ENCODE measurements around the gene PRR29.
"Not testable (repeated sequence)": the region's sequence is repeated elsewhere in the genome, so short reads cannot be mapped to it uniquely, and the experiment has no call there.

PRR29 gene

DNA sequence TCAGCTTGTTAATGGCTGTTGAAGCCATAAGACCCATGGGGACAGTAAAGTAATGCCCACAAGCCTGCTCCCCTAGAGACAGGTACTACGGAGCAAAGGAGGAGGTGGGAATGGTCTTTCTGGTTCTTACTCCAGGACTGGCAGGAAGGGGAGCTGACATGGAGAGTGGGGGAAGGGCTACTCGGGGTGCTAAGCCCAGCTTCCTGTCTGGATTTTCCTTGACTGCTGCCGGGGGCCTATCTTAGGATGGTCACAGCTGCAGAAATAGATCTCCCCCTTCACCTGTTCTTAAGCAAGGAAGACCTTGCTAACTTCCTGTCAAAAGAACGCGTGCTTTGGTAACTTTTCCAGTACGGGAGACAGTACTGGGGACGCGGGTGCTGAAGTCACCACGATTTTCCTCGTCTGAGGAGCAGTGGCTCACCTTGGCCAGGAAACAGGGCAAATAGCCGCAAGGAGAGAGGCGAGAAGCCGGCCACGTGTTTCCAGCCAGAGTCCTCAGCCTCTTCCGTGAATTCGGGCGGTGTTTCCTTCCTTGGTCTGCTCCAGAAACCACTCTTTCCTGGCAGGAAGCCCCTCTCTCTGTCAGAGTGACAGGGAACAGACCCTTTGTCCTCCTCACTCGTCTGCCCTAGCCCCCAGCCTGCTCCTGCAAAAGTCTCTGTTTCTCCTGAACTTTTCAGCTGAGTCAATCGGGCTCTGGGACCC lies 656 bp upstream of the PRR29 start:
- no peak for DNase-seq (ENCODE audit: low read depth)

DNA sequence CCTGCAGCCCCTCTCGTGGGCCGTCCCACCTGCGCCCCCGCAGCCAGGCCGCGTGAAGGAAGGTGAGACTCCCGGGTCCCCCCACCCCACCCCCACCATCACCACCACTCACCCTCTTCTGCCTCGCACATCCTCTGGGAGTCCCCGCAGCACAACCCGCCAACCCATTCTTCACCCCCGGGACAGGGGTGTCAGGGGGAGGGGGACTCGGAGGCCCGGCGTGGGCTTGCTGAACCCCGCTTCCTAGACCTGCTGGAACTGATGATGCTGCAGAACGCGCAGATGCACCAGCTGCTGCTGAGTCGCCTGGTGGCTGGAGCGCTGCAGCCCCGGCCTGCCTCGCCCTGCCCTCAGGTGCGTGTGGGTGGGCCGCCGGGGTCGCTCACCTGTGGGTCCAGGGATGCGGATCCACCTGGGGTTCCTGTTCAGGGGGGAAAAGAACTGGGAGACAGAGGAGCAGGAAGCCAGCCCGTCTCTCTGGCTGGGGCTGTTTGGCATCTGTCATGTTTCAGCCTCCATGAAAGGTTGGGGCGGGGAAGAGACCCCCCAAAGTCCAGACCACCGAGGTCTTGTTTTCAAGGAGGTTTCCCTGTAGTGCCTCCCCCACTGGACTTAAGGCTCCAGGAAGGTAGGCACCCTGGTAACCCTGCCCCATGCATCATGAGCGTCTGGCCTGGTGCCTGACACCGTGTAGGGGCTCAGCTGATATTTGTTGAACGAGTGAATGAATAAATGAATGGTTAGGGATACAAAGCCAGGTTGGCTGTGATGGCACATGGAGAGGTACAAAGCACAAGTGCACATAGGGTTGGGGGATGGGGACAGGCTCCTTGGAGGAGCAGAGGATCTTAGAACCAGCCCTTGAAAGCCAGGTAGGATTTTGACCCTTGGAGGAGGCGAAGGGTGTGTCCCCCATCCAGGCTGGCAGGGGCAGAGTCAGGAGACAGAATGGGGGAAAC lies 849 bp downstream of the PRR29 start:
- no peak for DNase-seq (ENCODE audit: low read depth)

DNA sequence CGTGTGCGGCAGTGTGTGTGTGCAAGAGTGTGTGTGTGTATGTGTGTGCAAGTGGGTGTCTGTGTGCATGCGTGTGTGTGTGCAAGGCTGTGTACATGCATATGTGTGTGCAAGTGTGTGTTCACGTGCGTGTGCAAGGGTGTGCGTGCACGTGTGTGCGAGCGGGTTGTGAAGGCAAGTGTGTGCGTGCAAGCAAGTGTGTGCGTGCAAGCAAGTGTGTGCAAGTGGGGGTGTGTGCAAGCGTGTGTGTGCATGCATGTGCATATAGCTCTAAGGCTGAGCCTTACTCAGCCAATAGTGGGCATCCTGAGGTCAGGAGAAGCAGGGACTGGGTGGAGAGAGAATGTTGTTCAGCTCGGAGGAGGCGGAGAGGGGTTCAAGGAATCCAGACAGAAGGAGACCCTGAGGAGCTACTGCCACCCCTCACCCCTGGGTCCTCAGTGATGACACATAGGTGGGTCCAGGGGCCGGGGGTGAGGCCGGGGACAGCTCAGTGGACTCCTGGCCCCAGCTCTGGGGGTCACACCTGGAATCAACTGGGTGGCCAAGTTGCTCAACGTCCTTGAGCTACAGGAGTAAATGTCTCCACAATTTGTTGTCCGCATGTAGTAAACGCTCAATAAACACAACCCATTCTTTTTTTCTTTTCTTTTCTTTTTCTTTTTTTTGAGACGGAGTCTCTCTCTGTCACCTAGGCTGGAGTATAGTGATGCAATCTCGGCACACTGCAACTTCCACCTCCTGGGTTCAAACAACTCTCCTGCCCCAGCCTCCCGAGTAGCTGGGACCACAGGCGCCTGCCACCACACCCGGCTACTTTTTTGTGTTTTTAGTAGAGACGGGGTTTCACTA lies 1.8 kb downstream of the PRR29 start:
- no peak for DNase-seq (ENCODE audit: low read depth)

DNA sequence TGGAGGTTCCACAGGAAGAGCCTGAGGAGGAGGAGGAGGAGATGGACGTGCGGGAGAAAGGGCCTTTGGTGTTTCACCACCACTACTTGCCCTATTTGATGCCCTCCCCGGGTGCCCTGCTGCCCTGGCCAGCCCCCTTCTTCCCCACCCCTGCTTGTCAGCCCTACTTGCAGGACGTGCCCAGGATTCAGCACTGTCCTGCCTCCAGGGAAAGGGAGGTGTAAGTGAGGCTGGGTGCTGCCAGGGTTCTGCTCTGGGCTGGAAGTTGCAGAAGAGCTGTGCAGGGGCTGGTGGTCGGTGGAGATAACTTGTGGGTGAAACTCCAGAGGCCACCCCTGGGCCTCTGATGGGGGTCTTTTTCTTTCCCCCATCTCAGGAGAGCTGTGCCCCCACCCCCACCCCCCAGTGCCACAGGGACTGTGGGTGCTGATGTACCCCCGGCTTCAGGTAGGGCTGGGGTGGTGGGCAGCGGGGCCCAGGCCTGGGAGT lies 3.0 kb downstream of the PRR29 start:
- no peak for DNase-seq (ENCODE audit: low read depth)

DNA sequence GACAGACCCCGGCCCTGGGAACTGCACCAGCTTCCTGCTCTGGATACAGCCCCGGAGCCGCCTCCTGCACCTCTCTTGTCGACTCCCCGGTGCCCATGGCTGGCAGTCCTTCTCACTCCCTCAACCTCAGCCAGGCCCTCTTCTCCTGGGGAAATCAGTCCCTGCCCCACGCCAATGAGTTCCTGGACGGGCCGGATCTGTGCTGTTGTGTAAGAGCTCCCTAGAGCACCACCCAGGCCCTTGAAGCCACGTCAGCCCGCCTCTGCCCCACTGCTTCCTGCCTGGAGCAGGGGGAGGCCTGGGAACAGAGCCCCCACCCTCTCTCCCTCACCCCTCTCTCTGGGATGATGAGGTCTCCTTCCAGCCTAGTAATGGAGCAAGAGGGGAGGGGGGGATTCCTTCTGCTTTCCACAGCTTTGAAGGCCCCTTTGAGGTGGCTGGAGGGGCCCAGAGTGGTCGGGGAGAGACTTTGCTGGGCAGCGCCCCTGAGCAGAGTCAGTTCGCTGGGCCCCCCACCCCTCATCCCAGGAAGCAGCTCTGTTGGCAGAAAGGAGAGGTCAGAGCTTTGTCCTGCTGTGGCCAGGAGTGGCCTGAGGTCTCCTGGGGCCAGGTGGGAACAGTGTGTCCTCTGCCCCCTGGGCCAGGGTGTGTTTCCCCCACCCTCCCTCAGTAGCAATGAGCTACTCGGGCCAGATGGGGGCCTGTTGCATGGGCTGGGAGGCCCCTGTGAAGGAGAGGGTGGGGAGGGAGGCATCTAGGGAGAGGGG lies 3.8 kb downstream of the PRR29 start:
- DNase-seq (ENCODE audit: low read depth): no peak

DNA sequence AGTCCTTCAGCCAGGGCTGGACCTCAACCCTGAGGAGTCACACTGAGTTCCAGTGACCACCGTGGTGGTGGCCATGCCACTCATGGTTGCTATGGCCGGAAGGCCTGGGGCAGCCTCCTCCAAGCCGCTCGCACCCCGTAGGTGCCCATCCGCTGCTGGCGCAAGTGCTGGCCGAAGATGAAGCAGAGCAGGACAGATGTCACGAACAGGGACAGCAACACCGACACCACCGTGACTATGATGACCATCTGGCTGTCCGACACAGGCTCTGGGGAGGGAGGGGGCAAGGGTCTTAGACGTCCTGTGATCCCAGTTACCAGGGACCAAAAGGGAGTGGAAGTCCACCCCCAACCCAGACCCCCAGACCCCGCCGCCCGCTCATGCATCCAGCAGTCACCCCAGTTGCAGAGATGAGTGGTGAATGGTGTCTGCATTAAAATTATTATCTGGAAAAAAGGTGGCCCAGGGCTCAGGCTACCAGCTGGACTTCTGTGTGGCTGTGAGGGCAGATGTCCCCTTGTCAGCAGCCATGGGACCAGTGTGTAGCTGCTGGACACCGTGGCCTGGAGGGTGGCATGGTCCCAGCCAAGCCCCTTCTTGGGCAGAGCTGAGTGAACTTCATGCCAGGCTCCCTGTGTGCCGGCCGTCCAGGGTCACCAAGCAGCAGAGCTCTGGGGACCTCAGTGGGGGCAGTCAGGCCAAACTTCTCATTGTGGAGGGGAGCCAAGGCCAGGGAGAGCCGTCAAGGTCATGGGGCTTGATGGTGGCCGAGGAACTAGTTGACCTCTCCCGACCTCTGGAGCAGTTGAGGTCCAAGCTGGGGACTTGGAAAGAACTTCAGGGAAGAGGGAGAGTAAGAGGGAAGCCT lies 4.7 kb downstream of the PRR29 start:
- DNase-seq (ENCODE audit: low read depth): no peak

DNA sequence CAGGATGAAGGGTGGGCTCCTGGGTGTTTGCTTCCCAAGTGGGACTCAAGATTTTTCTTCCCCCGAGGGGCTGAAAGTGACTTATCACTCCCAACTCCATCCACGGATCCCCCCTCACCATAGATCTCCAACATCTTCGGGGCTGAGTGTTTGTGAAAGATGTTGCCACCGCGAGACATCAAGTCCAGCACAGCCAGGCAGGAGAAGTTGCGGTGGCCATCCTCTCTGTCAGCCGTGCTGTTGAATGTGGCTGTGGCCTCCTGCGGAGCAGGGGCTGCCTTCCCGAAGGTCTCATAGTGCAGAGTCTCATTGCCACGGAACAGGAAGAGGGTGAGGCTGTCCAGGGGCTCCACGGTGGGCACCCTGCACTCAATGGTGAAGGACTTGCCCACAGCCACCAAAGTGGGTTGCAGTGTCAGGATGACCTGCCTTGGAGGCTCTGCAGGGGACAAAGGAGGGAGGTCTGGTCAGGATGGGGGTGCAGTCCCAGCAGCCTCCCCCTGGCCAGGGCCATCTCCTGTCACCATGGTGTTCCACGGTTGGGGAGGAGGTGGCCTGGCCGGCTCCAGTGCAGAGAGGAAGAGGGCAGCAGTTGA lies 5.5 kb downstream of the PRR29 start:
- DNase-seq (ENCODE audit: low read depth): no peak

DNA sequence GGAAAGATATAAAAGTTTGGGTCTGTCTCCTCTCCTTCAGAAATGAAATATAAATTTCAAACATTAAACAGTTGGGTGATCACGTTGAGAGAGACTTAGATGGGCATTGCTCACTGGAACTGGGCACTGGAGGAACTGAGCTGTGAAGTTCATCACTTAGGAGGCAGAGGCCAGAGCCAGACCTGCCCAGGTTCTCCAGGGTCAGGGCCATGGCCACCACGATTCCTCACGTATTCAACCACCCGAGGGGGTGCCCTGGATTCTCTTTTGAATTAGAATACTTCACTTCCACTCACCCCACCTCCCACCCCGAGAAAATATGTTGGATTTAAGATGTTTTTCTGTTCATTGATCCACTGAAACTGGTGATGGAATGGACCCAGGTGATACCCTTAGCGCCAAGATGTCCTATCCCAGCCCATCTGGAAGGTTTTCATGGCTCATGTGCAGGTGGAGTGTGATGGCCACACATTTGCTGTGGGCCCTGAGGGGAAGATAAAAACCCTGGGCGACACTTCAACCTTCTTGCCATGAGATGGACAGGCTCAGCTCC lies 6.1 kb downstream of the PRR29 start:
- DNase-seq (ENCODE audit: low read depth): no peak

DNA sequence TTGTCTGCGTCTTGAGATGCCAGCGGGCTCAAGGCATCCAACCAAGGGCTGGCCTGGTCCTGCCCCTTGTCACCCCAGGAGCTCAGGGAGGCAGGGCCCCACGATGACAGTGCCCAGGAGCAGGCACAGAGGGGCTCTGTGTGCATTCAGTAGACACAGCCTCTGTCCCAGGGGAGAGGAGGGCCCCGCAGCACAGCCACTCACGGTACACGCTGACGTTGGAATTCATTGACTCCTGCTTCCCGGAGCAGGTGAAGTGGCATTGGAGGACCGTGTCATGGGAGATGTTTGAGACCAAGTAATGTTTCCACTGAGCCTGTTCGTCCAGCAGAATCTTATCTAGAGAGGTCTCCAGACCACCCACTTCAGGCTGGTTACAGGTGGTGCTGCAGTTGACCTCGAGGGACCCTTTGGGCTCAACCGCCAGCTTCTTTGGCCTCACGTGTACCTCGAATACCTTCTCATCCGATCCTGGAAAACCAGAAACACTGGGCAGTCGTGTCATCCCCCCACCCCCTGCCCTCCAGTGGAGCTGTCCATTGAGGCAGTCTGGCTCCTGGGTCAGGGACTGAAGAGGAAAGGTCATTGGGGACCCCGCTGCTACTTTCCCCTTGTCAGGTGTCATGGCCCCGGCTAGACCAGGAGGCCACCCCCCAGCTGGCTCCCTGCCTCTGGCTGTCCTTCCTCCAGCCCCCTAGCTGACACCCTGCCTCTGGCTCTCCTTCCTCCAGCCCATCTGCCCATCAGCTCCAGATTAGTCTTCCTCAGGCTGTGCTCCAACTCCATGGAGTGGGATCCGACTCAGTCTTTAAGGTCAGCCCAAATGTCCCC lies 7.0 kb downstream of the PRR29 start:
- DNase-seq (ENCODE audit: low read depth): no peak

DNA sequence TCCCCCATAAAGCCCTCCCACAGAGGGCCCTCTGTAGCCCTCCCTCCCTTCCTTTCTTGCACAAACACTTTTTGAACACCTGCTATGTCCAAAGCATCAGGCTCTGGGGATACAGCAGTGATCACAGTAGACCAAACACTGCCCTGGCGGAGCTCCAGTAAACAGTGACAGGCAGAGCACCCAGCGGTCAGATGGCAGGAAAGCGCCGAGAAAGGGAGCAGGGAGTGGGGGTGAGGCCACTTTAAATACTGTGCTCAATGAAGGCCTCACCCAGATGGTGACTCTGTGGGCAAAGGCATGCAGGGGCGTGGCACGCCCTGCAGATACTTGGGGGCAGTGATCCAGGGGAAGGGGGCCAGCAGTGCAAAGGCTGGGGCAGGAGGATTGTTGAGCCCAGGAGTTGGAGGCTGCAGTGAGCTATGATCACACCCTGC lies 7.6 kb downstream of the PRR29 start:
- DNase-seq (ENCODE audit: low read depth): no peak

DNA sequence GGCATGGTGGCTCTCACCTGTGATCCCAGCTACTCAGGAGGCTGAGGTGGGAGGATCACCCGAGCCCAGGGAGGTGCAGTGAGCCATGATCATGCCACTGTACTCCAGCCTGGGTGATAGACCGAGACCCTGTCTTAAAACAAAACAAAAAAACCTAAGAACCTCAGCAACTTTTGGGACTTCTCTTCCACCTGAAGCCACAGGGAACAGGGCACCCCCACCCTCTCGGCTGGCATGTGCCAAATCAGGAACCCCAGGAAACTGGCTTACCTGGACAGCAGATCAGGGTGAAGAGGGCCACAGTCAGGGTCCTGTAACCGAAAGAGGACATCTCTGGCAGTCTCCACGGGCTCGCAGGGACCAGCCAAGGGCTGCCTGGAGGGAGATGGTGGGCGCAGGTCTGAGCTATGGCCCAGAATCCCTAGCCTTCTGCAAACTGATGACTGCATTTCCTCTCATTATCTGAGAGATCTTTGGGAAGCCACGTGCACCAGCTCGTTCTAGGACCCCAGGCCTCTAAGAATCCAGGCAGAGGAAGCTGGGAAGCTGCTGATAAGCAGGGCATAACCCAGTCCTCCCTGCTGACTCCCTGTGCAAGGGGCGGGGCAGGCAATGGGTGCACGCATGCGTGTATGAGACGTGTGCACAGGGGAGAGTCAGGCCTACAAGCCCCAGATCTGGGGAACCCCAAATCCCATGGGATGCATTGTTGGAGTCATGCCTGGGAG lies 8.4 kb downstream of the PRR29 start:
- no peak for DNase-seq (ENCODE audit: low read depth)

DNA sequence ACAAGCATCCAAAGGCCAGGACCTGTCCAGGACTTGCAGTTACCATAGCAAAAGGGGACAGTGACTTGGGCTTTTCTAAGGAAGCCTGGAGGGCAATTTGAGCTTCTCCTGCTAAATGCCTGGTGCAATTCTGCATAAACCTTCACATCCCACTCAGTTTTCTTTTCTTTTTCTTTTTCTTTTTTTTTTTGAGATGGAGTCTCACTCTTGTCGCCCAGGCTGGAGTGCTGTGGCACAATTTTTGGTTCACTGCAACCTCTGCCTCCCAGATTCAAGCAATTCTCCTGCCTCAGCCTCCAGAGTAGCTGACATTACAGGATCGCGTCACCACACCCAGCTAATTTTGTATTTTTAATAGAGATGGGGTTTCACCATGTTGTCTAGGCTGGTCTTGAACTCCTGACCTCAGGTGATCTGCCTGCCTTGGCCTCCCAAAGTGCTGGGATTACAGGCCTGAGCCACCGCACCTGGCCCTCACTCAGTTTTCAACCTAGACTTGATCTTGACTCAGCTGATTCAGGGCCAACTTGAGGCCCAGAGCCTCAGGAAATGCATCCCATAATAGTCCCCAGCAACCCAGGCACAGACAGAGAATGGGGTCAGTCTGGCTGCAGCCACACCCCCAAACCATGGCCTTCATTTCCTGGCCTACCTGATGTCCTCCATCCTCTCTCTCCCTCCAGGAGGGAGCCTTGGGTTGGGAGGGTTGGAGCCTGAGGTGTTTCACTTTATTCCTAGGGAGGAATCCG lies 9.1 kb downstream of the PRR29 start:
- not testable (repeated sequence) for DNase-seq (ENCODE audit: low read depth)

DNA sequence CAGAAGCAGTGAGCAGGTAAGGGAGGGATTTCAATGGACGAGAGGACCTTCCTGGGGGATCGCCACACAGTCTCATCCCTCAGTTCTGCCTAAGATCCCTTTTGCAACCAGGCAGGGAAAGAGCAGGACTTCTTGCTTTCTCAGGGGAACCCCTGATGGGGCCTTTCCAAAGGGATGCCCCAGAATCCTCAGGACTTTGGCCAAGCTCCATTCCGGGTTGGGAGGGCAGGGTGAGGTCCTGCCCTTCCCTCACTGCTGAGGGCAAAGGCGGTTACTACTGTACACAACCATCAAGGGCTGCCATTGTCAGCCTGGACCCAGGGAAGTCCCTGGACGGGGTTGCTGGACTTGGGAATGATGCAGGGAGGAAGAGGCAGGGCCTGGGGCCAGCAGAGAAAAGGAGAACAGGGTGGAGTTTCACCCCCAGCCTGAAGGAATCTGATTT lies 9.7 kb downstream of the PRR29 start:
- DNase-seq (ENCODE audit: low read depth): no peak

DNA sequence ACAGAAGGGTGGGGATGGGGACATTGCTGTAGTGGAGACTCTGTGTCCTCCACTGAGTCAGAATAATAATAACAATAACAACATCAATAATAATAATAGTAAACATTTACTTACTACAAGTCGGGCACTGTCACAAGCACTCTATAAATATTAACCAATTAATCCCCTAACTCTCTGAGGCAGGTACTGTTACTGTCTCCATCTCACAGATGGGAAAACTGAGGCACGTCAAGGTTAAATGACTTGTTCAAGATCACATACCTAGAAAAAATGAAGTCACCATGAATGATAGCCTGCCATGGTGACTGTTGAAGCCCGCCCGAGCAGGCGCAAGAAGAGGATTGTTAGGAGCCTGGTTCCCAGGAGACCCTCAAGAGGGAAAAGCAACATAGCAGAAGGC lies 10.2 kb downstream of the PRR29 start:
- DNase-seq (ENCODE audit: low read depth): no peak

DNA sequence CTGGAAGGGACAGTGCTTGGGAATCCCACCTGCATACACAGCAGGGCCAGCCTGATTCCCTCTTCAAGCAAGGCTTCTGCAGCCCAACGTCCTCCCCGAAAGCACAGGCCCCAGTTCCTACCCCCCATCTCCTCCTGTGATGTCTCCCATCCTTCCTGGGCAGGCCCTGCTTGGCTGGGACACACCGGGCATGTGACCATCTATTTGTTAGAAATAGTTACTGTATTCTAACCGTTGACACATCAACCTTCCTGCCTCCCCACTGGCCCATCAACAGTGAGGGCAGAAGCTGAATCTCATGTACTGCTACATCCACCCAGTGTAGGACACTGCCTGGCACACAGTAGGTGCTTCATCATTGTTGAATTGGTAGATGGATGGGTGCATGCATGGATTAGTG lies 10.7 kb downstream of the PRR29 start:
- no peak for DNase-seq (ENCODE audit: low read depth)

DNA sequence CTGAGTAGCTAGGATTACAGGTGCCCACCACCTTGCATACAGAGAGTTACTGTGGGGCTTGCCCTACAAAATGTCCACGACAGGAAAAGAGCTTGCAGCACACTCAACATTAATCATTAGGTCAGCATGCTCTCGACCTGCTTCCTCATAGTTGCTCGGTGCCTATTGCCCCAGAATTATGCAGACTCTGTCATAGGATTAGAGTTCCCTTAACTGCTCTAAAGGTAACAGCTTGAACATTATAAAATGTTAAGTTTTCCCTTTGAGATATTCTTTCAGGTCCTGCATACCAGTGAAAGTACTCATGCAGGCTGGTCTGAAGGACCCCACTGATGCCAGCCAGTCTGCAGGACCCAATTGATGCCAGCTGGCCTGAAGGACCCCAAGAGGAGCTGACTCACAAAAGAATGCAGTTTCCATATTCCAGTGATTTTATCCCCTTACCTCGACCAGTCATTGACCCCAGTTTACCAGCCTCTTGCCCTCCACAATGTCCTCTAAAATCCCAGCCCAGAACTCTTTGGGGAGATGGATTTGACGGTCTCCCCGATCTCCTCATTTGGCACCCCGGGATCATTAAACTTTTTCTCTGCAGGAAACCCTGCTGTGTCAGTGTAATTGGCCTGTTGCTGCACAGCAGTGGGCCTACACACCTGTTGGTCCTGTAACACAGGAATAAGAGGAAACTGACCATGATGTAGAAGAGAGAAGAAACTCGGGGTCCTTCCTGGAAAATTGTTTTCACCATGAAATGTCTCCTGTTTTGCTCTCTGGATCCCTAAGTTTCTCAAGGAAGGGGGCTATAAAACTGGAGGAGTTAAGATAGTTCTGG lies 11.6 kb downstream of the PRR29 start:
- no peak for DNase-seq (ENCODE audit: low read depth)
